Urothelium cell line (cell line): ENCODE measurements around the gene NPAS3.

Experiments used
- DNase-seq: peaks from one replicate; pipeline ENCODE4 v3.0.0; 2011; ENCODE audit warnings: low spot score, mixed read lengths
- FAIRE-seq: peaks from 2 replicates; lab custom pipeline; 2011; peaks lifted over from hg19 to GRCh38; lab: Jason Lieb, UNC

Gene NPAS3

DNA sequence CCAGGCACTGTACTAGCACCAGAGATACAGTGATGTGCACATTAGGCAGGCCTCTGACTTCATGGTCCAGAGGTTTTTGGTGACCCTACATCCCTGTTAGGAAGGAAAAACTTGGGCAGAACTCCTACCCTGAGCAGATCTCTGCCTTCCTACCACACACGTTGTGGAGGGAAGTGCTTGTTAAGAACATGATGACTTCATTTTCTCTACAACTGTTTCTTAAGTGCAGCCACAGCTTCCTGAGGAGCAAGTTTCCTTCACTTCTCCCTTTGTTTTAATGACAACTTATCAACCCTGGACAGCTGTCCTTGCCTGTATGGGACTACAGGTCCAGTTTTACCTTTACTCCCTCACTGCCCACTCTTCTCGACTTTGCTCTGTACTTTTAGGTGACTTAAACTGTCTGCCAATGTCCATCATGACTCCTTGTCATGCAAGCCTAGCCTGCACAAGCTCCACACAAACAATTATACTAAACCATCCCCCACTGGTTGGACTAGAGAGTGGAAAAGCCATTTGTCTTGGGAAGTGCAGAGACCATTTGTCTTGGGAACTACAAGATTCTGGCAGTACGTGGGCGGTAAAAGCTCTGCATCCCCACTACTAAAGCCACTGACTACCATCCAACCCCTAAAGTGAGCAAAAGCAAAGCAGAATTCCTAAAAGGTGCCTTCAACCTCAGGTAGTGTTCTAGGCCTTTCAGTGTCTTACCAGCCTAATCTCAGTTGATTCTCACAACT, 652.4 kb downstream of the NPAS3 start:
- no peak for DNase-seq
- FAIRE-seq = no peak

DNA sequence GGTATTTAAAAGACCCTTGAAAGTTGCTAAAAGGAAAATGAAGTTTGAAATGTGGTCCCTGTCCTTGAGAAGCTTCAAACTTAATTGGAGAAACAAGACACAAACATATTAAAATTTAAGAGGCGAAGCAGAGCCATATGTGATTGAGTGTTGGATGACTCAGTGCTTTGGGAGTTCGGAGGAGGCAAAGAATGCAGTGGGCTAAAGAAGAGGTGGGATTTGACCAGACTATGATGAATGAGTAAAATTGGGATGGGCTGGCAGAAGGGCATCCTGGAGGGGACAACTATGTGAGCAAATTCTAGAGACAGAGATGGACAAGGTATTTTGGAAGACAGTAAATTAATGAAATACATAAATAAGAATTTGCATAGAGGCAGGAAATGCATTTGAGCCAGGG, 653.6 kb downstream of the NPAS3 start:
- DNase-seq (peak; percentile 31), FAIRE-seq (no peak)

DNA sequence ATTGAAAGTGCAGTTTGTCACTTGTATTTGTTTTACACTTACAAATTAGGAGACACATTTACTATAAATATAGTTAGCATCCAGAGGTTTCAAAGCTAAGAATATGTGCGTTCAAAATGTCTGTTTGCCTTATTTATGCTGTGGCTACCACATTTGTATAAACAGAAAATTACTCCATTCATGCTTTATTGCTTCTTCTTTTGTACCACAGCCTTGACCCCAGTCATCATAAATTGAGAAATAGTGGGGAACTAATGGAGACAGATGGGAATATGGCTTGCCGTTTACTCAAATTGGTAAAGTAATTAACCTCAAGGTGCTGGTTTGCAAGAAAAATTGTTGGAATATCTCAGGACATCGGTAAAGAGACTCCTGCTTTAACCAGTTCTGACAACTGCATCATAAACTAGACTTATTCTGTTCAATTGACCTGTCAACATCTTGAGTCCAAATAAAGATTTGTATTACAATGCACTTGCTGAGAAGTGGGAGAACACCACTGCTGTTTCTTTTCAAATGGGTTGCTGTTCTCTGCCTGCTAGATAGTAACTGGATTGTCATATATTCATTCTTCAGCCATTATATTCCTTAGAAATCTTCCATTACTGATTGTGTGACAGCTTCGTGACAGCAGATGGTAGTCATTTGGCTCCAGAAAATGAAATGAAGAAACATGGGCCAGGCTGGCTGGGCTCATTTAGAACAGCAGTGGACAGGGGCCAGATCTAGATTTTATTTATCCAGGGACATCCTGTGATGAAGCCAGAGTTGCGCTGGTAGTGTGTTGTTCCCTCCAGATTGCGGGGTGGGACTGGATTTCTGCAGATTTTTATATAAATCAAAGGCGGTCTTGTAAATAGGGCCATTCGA, 657.8 kb downstream of the NPAS3 start:
- DNase-seq = no peak
- FAIRE-seq = no peak

DNA sequence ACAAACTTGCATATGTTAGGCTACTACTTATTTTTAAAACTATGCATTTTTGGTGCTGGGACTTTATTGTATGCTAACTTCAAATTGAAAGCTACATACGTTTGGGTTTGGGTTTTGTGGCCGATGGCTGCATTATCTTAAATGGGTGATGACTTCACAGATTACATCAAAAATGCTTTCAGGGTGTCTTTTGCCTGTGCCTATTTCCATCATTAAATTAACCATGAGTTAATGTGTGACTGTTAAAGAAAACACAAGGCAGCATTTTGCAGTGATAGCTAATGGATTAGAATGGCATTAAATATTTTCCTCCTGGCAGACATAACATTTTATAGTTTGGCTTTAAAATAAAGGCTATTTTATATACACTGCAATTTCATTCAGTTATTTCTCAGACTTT, 659.9 kb downstream of the NPAS3 start:
- FAIRE-seq = peak; percentile 68
- DNase-seq = no peak

DNA sequence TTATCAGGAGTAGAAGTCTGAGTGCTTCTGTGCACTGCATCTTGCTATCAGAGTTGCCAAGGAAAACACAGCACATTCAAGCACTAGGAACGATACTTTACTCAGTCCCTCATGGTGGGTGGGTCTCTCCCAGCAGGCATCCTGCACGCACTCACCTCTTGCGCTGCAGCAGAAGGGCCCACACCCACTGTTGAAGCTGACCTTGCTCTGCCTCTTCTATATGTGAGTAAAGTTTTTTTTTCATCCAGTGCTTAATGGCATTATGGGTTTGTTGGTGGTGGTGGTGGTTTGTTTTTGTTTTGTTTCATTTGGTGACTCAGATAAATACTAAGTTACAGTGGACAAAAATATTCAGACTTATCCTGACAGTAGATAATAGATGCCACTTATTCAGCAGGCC, 663.7 kb downstream of the NPAS3 start:
- no peak for DNase-seq

DNA sequence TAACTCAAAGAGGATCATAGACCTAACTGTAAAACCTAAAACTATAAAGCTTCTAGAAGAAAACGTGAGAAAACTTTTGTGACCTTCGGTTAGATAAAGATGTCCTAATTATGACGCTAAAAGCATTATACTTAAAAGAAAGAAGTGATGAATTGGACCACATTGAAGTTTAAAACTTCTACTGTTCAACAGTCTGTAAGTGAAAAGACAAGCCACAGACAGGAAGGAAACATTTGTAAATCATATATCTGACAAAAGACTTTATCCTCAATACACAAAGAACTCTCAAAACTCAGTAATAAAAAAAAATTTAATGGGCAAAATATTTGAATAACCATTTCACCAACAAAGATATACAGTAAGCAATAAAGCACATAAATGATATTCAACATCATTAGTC, 667.9 kb downstream of the NPAS3 start:
- DNase-seq = no peak

More for the DNA sequence above, 663.7 kb downstream of the NPAS3 start:
- FAIRE-seq = no peak

DNA sequence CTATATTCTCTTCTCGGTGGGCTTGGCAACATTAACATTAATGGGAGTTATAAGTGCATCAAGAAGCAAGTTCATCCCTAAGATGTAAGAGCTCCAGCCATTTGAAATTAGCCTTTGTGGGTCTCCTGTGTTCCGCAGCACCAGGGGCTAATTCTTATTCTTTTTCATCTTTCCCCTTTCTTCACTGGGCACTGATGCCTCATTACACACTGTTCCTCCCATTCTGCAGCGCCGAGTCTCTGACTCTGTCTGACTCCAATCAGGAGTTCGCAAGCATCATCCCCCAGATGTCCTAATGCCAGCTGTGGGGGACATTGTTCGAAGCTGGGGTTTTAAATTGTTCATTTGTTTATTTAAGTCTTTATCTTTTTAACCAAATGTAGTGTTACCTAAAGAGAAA, 670.9 kb downstream of the NPAS3 start:
- DNase-seq (no peak), FAIRE-seq (no peak)

More for the DNA sequence above, 667.9 kb downstream of the NPAS3 start:
- FAIRE-seq = no peak

DNA sequence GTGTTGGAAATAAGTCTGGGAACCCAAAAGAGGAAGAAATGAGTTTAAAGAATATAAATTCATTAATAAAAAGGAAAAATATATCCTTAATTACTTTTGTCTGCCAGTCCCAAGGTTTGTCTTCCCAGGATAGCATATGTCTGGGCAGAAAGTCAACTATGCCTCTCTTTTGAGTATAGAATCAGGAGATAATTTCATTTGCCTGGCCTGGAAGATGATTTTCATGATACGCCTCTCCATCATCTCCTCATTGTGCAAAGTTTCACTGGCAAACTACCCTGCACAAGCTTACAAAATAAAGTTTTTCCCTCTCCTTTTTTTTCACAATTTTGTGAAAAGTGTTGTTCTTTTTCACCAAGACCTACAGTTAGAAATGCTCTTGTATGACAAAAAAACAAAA, 671.4 kb downstream of the NPAS3 start:
- DNase-seq = no peak
- FAIRE-seq = no peak

DNA sequence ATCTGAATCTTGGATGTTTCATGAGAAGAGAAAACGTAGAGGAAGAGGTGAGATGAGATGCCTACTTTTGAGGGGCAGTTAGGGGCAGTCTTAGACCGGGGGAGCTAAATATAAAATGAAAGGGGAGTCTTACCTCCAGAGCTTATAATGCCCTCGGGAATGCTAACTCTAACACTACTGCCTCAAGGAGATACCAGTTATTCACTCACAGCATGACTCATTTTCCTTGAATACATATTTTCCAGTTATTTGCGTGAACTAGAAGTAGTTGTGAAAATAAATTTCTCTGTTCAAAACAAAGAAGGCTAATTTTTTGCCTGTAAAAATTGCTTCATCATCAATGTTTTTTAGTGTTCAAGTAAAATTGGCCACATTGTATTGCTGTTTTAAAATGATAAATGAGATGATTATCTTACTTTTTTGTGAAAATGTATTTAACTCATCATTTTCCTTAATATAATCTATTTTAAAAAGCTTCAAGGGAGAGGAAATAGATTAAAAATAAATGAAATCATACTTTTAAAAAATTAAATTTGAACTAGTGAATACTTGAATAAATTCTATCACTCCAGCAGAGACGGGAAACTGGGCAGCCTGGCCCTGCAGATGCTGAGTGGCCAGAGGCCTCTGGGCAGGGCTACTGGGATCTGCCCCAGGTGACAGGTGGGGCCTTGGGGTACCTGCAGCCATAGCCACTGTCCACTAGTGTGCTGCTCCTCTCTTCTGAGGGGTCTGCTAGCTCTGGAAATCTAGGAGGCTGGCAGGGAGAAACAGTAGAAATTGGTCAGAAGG, 672.9 kb downstream of the NPAS3 start:
- no peak for DNase-seq
- FAIRE-seq = no peak

DNA sequence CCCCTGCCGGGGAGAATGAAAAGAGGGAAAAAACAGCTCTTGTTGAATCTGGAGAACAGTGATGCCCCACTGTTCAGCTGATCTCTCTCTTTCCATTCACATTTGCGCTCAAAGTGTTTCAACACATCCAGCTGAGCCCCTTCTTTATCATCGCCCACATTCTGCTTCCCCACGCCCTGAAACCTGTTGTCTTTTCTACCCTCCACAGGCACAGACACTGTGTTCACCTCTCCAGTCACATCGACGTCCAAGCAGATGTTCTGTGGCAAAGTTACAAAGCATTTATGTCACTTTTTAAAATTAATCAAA, 673.5 kb downstream of the NPAS3 start:
- FAIRE-seq = no peak

DNA sequence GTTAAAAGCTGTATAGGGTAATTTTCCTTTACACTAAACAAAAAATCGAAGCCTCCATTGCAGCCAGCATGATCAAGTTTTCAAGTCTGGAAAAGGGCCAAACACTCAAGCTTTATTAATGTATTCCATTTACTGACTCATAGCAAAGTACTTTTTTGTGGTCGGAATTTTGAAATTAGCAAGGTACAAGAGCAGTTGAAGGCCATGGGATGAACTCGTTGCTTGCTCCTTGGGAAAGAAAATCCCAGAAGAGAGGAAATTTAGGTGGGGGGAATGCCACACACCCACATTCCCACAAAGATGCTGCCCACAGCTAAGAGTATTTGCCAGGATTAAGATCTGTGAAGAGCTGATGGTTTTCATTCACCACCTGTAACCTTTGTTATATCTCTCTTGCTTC, 678.5 kb downstream of the NPAS3 start:
- FAIRE-seq (peak; percentile 70), DNase-seq (peak; percentile 68)

More for the DNA sequence above, 673.5 kb downstream of the NPAS3 start:
- DNase-seq = no peak

DNA sequence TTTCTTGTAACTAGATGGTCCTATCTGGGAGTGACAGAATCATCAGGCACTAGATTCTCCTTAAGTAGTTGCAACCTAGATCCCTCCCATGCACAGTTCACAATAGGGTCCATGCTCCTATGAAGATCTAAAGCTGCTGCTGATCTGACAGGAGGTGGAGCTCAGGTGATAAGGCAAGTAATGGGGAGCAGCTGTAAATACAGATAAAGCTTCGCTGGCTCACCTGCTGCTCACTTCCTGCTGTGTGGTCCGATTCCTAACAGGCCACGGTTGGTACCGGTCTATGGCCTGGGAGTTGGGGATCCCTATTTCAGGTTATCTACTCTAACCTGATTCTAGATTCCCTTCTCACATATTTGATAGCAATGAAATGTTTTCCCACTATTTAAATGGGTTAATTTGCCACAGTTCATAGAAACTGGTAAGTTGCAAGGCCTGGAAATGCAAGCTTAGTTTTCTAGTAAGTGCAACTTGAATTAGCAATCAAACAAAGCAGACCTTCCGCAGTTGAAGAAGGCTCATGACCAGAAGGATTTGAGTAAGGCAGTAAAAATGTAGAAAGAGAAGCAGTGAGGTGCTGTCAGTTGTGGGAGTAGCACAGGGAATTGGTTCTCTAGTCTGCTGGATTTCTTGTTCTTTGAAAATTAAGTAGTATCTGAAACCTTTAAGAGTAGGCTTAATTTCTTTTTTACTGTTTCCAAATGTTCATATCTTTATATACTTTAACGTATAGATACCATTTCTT, 679.9 kb downstream of the NPAS3 start:
- FAIRE-seq (no peak), DNase-seq (no peak)

DNA sequence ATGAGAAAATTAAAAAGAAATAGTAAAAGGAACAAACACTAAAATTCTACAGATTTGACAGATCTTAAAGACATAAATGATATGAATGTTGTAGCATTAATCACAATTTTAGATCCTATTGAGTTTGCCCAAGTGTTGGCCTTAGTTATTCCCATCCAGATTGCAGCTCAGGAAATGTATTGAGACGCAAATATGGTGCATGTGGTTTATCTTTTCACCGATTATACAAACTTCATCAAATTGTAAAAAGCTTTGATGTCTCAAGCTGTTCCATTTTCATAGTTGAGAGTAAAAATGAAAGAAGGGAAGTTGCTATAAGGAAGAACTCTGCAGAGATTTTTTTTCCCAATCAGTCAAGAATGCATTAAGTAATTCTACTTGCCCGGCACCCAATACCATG, 683.8 kb downstream of the NPAS3 start:
- no peak for DNase-seq
- no peak for FAIRE-seq

DNA sequence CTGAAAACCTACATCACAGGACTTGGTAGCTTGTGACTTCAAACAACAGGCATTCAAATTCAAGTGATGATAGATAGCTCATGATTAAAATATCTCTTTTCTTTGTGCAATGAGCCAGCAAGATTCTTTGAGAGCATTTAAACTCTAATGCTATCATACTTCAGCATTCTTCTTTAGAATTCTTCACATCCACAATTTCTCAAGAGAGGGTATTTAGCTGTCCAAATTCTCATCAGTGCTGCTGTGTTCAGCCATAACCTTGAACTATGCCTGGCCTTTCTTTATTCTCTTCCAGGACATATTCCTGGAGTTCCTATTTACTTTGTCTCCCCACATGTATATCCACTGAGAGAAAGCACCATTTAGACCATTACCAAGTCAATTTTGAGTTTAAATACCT, 691.1 kb downstream of the NPAS3 start:
- FAIRE-seq = no peak
- DNase-seq = no peak

DNA sequence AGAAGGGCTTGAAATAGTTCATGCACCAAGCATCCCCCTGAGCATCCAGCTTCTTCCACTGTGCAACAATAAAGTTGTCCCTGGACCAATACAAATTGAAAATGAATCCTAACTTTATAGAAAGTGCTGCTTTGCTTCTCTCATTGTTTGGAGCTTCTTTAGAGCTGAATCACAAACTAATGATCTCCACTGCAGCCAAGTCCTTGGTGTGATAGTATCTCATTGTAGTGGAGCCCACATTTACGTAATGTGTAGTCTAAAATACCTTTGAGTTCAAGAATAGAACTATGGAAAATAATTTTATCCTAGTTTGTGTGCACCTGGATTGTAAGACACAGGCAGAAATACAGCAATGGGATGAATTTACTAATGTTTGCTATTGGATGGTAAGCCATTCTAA, 692.3 kb downstream of the NPAS3 start:
- DNase-seq (no peak), FAIRE-seq (no peak)

DNA sequence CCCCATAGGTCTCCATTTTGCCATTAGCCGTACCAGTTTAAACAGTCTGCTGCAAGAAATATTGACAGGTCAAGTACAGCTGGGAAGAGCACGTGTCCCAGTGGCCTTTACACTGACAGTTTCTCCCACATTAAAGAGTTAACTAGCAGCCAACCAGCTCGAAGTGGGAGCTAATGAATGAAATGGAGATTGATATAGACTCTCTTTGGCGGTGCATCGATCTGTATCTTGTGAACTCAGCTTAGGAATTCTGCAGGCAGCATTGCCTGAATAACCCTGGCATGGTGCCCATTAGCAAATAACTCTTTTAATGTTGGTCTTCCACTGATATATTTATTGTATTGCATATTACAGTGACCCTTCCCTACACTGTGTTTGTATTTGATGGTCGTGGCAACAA, 692.8 kb downstream of the NPAS3 start:
- FAIRE-seq = no peak
- DNase-seq = no peak

DNA sequence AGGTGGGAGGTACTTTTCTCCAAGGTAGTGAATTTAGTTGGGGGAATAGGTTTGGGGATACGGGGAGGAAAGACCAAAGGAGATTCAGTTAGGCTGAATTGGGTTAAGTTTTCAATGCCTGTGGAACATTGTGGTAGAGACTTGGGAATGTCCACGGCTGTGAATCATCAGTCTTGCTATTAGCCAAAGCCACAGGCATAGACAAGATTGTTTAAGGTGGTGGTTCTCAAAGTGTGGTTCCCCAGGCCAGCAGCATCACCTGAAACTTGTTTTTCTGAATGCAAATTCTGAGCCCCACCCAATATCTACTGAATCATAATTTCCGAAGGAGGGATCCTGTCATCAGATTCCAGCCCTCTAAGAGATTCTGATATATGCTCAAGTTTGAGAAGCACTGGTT, 696.0 kb downstream of the NPAS3 start:
- no peak for DNase-seq
- no peak for FAIRE-seq

DNA sequence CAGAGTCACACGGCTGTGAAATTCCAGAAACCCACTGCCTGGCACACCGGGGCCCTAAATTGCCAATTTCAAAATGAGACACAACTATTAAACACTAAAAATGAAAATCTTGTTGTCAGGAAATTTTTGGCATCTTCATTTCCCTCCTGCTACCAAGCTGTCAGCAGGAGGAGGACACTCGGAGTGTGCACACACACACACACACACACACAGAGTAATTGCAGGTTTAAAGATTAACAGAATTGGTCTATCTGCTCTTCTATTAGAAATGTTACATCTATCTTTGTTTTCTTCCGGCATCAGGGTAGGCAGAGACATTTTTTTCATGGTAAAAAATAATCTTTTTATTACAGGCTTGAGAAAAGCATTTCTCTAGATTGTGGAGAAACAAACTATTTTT, 698.0 kb downstream of the NPAS3 start:
- no peak for DNase-seq
- FAIRE-seq = no peak

DNA sequence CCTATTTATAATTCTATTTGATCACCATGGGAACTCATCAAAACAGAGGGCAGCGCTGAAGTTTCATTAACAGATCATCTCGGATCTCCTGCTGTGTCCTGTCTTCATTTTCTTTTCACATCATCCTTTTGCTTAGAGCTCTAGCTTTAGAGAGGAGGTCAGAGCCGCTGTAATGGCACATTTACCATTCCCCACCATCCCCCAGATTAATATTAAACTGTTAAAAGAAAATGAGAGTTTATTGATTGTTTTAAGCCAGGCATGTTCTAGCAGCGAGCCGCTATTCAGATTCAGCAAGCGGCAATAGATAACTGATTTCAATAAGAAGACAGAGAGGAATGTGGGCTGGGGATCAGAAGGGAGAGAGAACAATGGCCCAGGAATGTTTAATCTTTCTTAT, 703.4 kb downstream of the NPAS3 start:
- no peak for DNase-seq
- FAIRE-seq = no peak

DNA sequence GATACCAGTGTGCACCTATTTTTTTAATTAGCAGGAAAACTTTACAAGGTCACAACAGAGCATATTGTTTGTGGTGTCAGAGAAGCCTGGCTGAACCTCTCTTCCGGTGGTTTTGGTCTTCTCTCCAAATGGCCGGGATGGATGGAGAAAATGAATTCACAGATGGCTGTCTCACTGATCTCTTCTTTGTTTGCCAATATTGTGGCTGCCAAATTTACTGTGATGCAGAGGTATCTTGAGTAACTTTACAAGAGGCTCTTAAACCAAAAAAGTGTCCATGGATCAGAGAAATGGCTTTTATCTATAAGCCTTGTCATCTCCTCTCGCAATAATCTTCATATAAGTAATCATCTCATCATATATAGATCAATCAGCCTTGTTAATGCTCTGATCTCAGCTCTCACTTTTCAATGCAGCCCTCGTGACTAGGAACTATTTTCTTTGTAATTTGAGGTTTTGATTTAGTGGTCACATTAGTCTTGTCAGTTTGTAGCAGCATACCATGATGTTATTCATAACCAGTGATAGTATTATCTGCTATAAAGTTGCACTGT, 704.1 kb downstream of the NPAS3 start:
- DNase-seq (no peak), FAIRE-seq (no peak)
